ENCODE data around the gene MARCO.

MARCO gene

GRCh38 chr2:118906186-118906585, 35.8 kb upstream of the MARCO start:
- H3K4me3 ChIP-seq (ENCODE audit: low read depth, low read length) = no peak overlapping the region
- no peak for DNase-seq (ENCODE audit: low read depth)
- TF ChIP-seq CTCF (IDR thresholded peaks at IDR 0.05; ENCODE audit: insufficient read depth, low read depth, low read length, missing control alignments) = no peak

GRCh38 chr2:118907759-118908158, 34.2 kb upstream of the MARCO start:
- TF ChIP-seq CTCF (IDR thresholded peaks at IDR 0.05; ENCODE audit: insufficient read depth, low read depth, low read length, missing control alignments) = no peak
- DNase-seq (ENCODE audit: low read depth) = no peak
- H3K4me3 ChIP-seq (ENCODE audit: low read depth, low read length) = no peak overlapping the region

- TF ChIP-seq CTCF (IDR thresholded peaks at IDR 0.05; ENCODE audit: insufficient read depth, low read depth, low read length, missing control alignments) = no peak
- DNase-seq (ENCODE audit: low read depth) = no peak
- no peak overlapping the region for H3K4me3 ChIP-seq (ENCODE audit: low read depth, low read length)
These were observed 32.8 kb upstream of the MARCO start for GRCh38 chr2:118909191-118909590.

- DNase-seq (ENCODE audit: low read depth) = no peak
- H3K4me3 ChIP-seq (ENCODE audit: low read depth, low read length) = no peak overlapping the region
- no peak for TF ChIP-seq CTCF (IDR thresholded peaks at IDR 0.05; ENCODE audit: insufficient read depth, low read depth, low read length, missing control alignments)
These were observed 30.7 kb upstream of the MARCO start for GRCh38 chr2:118911166-118911856.

GRCh38 chr2:118911936-118912335, 30.1 kb upstream of the MARCO start:
- TF ChIP-seq CTCF (IDR thresholded peaks at IDR 0.05; ENCODE audit: insufficient read depth, low read depth, low read length, missing control alignments) = no peak
- DNase-seq (ENCODE audit: low read depth) = no peak
- no peak overlapping the region for H3K4me3 ChIP-seq (ENCODE audit: low read depth, low read length)

- DNase-seq (ENCODE audit: low read depth) = no peak
- no peak for TF ChIP-seq CTCF (IDR thresholded peaks at IDR 0.05; ENCODE audit: insufficient read depth, low read depth, low read length, missing control alignments)
- H3K4me3 ChIP-seq (ENCODE audit: low read depth, low read length) = no peak overlapping the region
These were observed 28.7 kb upstream of the MARCO start for GRCh38 chr2:118913131-118913802.
